Stimulated activated CD4-positive, alpha-beta T cell treated with anti-CD3 and anti-CD28 coated beads, Interleukin-2, amount 100 ng/mL, for 4 hours (primary cell): ENCODE data around the gene OPCML.

Source experiments
- DNase-seq: peaks from one replicate; pipeline ENCODE4 v3.0.0-alpha.2; 2020; ENCODE audit warnings: low read depth

Gene OPCML

DNA sequence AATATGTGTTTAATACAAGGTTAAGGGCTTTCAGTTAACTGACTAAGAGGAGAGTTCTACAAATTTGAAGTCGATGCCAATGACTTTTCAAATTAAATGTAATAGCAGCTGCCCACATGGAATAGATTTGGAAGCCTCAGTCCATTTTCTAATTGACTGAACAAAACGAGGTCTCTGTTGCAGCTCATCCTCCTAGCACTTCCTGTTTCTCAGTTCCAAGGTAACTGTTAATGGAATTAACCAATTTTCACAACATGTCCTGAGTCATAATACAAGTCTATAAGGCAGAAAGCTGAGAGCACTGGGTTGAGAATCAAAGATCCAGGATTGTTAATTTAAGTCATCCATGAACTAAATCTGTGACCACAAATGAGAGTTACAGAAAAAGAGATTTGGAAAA lies 177.2 kb downstream of the OPCML start:
- no peak for DNase-seq

GRCh38 chr11:133354069-133354468 lies 178.2 kb downstream of the OPCML start:
- no peak for DNase-seq

GRCh38 chr11:133350045-133350444 lies 182.3 kb downstream of the OPCML start:
- DNase-seq, result no peak

DNA sequence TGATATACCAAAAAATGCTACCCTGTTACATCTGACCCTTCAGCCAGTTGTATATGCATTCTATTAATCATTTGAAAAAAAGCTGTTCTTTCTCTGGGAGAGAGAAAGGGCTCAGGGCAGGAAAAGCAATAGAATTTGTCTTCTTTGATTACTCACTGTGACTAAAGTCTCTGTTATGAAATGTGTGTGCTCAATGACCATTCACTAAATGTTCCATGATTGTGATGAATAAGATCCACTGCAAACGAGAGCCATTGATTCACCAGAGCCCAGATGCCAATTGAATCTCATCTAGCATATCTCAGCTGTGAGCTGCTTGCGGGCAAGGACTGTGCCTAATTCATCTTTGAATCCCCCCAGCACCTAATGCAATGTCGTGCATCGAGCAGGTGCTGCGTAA lies 184.3 kb downstream of the OPCML start:
- no peak for DNase-seq

- DNase-seq, result no peak
These were observed 186.2 kb downstream of the OPCML start for GRCh38 chr11:133346137-133346536.

DNA sequence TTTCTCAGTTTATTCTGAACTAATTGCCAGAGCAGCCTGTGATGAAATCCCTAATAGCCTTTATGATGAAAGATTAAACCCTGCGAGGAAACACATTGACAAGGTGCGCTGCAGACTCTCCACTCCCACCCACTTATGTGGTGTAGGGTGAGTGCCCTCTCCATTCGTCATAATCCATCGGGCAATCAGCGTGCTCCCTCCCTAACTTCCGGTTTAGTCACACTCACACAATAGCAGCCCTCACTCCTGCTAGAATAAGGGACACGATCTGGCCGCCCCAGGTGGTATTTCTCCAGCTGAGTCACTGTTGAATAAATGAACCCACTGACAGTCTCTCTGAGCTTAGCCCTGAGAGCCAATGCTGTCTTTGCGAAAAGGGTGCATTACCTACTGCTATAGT lies 188.3 kb downstream of the OPCML start:
- no peak for DNase-seq

DNA sequence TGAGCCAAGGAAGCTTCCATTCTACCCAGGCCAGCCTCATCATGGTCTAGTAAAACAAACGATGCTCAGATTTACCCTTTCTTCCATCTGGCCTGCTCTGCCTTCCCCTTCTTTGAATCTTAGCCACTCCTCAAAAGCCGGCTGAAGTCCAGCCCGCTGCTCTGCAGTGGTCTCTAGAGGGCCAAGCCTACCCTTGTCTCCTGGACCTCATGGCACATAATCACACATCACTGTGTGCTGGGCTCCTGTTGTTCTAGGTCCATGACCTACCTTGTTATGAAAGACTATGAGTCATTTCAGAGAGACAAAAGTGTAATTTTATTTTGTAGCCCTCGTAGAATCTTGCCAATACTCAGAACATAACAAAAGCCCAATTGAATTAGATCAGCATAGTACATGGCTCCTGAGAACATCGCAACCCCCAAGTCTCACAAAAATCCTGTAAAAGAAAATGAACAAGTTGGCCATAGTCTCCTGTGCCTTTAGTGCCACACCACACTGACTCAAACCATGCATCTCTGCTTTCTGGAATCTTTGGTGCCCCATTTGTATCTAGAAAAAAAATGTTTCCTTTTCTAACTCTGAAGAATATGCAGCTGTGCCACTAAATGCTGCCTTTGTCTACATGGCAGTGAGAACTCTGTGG lies 192.7 kb downstream of the OPCML start:
- no peak for DNase-seq

DNA sequence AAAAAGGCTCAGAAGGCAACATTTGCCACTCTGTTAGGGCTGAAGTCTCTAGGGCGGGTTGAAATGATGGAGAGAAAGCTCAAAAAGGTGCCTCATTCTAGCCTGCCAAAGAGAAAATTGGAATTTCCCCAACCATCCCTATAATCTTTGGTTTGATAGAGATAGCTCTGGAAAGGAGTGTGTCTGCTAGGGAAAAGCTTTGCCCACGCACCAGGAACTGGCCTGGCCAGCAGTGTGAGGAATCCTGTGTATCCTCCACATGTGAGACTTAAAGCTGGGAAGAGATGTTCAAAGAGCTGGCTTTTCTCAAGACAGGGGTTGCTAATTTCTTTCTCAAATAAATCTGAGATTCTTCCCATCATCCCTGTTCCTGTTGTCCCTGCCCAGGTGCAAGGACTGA lies 193.7 kb downstream of the OPCML start:
- DNase-seq, result no peak

DNA sequence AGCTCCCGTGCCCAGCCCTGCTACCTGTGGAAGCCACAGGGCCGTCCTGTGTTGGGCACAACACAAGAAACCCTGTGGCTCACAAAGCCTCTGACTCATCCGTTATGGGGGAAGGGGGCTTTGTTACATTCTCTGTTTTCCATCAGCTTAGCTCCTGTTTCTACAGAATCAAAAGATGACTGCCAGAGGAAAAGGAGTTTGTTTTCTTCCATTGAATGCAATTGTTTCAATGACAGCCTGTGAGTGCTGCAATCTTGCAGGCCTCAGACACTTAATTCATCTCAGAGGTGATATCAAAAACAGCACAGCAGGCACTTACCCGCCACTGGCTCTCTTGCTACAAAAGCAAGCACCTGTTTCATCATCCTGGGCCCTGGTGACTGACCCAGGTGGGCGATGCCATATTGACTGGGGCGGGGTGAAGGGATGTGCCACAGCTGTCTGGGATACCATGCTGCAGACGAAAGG lies 194.3 kb downstream of the OPCML start:
- DNase-seq, result no peak

GRCh38 chr11:133337193-133337592 lies 195.1 kb downstream of the OPCML start:
- no peak for DNase-seq

GRCh38 chr11:133331031-133331430 lies 201.3 kb downstream of the OPCML start:
- DNase-seq, result no peak

DNA sequence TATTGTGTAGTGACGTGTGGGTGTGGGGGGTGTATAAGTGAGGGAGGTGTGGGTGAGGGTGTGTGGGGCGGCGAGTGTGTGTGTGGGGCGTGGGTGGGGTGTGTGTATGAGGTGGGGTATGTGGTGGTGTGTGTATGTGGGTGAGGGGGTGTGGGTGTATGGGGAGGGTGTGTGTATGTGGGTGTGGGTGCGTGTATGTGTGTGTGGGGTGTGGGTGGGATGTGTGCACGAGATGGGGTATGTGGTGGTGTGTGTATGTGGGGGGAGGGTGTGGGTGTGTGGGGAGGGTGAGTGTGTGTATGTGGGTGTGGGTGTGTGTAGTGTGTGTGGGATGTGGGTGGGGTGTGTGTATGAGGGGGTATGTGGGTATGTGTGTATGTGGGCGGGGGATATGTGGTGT lies 205.5 kb downstream of the OPCML start:
- DNase-seq, result no peak

DNA sequence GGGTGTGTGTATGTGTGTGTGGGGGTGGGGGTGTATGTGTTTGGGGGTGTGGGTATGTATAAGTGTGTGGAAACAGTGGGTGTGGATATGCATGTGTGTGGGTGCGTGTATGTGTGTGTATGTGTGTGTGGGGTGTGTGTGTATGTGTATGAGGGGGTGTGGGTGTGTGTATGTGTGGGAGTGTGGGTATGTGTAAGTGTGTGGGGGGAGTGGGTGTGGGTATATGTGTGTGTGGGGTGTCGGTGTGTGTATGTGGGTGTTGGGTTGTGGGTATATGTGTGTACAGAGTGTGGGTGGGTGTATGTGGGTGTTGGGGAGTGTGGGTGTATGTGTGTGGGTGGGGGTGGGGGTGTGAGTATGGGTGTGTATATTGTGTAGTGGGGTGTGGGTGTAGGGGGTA lies 206.0 kb downstream of the OPCML start:
- DNase-seq, result no peak

- DNase-seq, result no peak
These were observed 206.6 kb downstream of the OPCML start for GRCh38 chr11:133325711-133326110.

DNA sequence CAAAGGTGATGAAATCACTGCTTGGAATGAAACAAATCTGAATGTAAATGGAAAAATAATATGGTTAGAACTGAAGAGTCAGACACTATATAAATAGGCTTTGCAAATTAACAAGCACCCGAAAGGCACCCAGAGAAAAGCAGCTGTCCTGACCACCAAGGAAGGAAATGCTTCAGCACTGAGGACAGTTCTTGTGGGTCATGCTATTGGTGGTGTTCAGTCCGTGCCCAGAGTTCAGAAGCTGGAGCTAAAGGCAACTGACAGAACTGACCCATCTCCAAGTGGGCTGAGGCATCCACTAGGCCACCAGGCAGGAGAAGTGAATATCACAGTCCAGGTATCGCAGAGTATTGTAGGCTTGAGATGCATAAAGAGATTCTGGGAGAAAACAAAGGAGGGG lies 208.9 kb downstream of the OPCML start:
- no peak for DNase-seq

DNA sequence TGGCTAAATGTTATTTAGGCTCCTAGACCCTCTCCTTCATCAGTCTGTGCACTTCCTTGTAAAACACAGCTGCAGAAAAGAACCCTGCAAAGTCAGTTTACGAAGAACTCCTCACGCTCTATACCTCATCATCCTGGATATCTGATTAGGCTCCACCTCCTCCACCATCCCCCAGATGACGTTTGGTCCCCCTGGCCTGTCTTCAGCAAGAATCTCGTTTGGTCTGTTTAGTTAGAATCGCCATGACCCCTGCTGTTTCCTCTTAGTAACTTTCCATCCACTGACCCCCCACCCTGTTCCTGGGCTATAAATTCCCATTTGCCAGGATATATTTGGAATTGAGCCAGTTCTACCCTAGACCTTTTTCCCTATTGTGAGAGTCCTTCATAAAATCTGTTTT lies 214.1 kb downstream of the OPCML start:
- DNase-seq, result no peak

DNA sequence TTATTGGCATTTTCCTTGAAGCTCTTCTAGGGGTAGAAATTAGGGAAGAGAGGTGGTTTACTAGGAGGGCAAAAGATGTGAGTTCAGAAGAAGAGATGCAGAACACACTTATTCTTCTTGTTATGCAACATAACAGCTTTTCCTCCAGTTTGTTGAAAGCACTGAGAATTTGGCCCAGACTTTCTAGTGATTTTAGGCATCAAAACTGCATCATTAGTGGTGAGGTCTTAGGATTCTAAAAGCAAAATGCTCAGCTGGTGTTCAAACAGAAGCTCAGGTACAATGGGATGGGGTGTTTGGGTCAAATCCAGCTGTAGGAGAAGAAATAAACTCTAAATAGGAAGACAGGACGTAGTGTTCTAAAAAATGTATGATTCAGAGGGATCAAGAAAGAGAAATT lies 221.1 kb downstream of the OPCML start:
- DNase-seq, result no peak

GRCh38 chr11:133306019-133306418 lies 226.3 kb downstream of the OPCML start:
- no peak for DNase-seq

- DNase-seq, result no peak
These were observed 226.9 kb downstream of the OPCML start for GRCh38 chr11:133305208-133305956.

GRCh38 chr11:133303262-133303661 lies 229.0 kb downstream of the OPCML start:
- no peak for DNase-seq

- no peak for DNase-seq
These were observed 230.2 kb downstream of the OPCML start for GRCh38 chr11:133302056-133302455.

DNA sequence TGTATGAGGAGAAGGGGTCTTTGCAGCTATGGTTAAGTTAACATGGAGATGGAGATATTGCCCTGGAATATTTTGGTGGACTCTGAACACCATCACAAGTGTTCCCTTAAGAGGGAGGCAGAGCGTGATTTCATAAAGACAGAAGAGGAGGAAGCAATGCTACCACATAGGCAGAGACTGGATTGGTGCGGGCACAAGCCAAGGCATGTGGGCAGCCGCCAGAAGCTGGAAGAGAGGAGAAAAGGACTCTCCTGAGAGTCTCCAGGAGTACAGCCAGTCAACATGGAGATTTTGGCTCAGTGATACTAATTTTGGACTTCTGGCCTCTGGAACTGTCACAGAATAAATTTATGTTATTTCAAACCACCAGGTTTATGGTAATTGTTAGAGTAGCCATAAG lies 231.6 kb downstream of the OPCML start:
- DNase-seq, result no peak

- no peak for DNase-seq
These were observed 240.5 kb downstream of the OPCML start for GRCh38 chr11:133291780-133292179.

- DNase-seq, result no peak
These were observed 246.9 kb downstream of the OPCML start for GRCh38 chr11:133285359-133285758.
